Fibroblast of lung (primary cell): ENCODE data around the gene KCNMA1. TPM values are rescaled to one million over a fixed set of nuclear protein-coding genes. Genes with fewer than 3 reads are reported as not detected.
"Not testable (repeated sequence)": the region's sequence is repeated elsewhere in the genome, so short reads cannot be mapped to it uniquely, and the experiment has no call there.

Source experiments
- DNase-seq, 2 donors: peaks; one replicate each; pipeline versions ENCODE4 v3.0.0 to v3.0.0-alpha.2; 2010; ENCODE audit warnings: low read depth in 2 of 2
- H2AFZ ChIP-seq: 2 replicates; pipeline ENCODE4 v1.5.1; 2012; ENCODE audit warnings: low read length, control low read depth, inconsistent platforms
- H3K27ac ChIP-seq: 2 replicates; pipeline ENCODE4 v1.5.1; 2011; ENCODE audit warnings: low read length, control low read depth; ENCODE audit not compliant: insufficient read depth
- H3K27me3 ChIP-seq: 2 replicates; pipeline ENCODE4 v1.5.1; 2011; ENCODE audit warnings: mild to moderate bottlenecking, low read length; ENCODE audit not compliant: control insufficient read depth, insufficient read depth
- H3K36me3 ChIP-seq: 2 replicates; pipeline ENCODE4 v1.5.1; 2011; ENCODE audit warnings: low read length; ENCODE audit not compliant: control insufficient read depth, insufficient read depth
- H3K4me1 ChIP-seq: 2 replicates; pipeline ENCODE4 v1.5.1; 2011; ENCODE audit warnings: low read length; ENCODE audit not compliant: control insufficient read depth, insufficient read depth; ENCODE audit errors: extremely low read depth
- H3K4me2 ChIP-seq: 2 replicates; pipeline ENCODE4 v1.5.1; 2011; ENCODE audit warnings: low read length, control low read depth; ENCODE audit not compliant: insufficient read depth; ENCODE audit errors: extremely low read depth
- H3K4me3 ChIP-seq, 4 experiments: fragments of 200-600 bp in 1 of 4; sonication (generic) in 1 of 4; replicated peaks in 1 of 4; 2 replicates each; pipeline ENCODE4 v1.5.1; 2011 to 2016; ENCODE audit warnings: low read length in 4 of 4, low read depth in 3 of 4, mild to moderate bottlenecking in 3 of 4, control low read depth in 2 of 4, inconsistent platforms in 1 of 4, mixed read lengths in 1 of 4; ENCODE audit not compliant: insufficient read depth in 1 of 4; ENCODE audit errors: control extremely low read depth in 1 of 4
- H3K79me2 ChIP-seq: 2 replicates; pipeline ENCODE4 v1.5.1; 2012; ENCODE audit warnings: mild to moderate bottlenecking, low read length, inconsistent platforms; ENCODE audit not compliant: control insufficient read depth, insufficient read depth
- H3K9ac ChIP-seq: 2 replicates; pipeline ENCODE4 v1.5.1; 2011; ENCODE audit warnings: mild to moderate bottlenecking, low read length, control low read depth; ENCODE audit not compliant: insufficient read depth
- H3K9me3 ChIP-seq: 2 replicates; pipeline ENCODE4 v1.5.1; 2012; ENCODE audit warnings: low read depth, low read length; ENCODE audit not compliant: control insufficient read depth, insufficient read depth
- H4K20me1 ChIP-seq: 2 replicates; pipeline ENCODE4 v1.5.1; 2011; ENCODE audit warnings: low read length; ENCODE audit not compliant: control insufficient read depth, insufficient read depth; ENCODE audit errors: extremely low read depth
- EZH2 ChIP-seq: IDR thresholded peaks from 2 replicates; pipeline ENCODE4 v1.5.1; 2012; ENCODE audit warnings: low read length, control low read depth, mild to moderate bottlenecking; ENCODE audit errors: missing control alignments
- polyA plus RNA-seq, 2 donors: library from polyadenylated mRNA; depleted of rRNA in 1 of 2; stranded (reverse) in 1 of 2; unstranded in 1 of 2; fragments of >200 nt; gene quantifications; 2 replicates each; pipeline ENCODE4 v1.2.1, GENCODE V29; 2011 to 2012; ENCODE audit warnings: missing spikeins in 1 of 2
- total RNA-seq: library from RNA; depleted of rRNA; stranded (reverse); fragments of >200 nt; gene quantifications from 2 replicates; pipeline ENCODE4 v1.2.1, GENCODE V29; 2014
- TF ChIP-seq, protein P1 (sequence below), 2 donors: IDR thresholded peaks in 1 of 2; conservative IDR thresholded peaks in 1 of 2; 1 replicate in 1 of 2; 2 replicates in 1 of 2; pipeline ENCODE4 v1.5.1; 2011 to 2012; ENCODE audit warnings: low read length in 2 of 2, control low read depth in 1 of 2, inconsistent platforms in 1 of 2, low read depth in 1 of 2, mild to moderate bottlenecking in 1 of 2

KCNMA1 gene
- total and polyA plus RNA-seq, 2 donors (not counting 1 experiment from before 2014, with no cell fraction given), result 31.0 to 138 TPM

DNA sequence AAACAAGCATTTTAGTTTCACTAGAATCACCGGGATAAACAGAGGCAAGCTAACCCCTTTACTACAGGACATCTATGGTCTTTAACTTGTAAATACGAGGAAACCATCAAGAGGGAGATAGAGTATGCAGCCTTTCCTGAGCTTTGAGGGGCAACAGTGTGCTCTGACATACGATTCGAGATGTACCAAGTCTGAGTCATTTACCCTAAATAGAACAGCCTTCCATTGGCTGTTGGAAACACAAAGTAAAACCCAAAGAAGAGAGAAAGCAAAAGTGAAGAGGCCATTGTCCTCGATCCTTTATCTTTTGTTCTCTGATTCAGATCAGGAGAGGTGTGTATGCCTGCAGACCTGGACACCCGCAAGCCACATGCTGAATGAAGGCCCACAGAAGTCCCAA lies 289.5 kb downstream of the KCNMA1 start:
- no peaks in the 10 kb centered on the region for H3K36me3 ChIP-seq
- no peaks in the 10 kb centered on the region for H3K27me3 ChIP-seq
- no peak overlapping the region for H3K4me2 ChIP-seq
- H3K9ac ChIP-seq, result no peak overlapping the region
- no peaks in the 10 kb centered on the region for H4K20me1 ChIP-seq
- no peak overlapping the region for H3K27ac ChIP-seq
- no peaks in the 10 kb centered on the region for H3K9me3 ChIP-seq
- no peak overlapping the region for H3K4me3 ChIP-seq
- H2AFZ ChIP-seq, result no peak overlapping the region
- no peaks in the 10 kb centered on the region for H3K79me2 ChIP-seq
- DNase-seq, result peak; percentile 21 to 39
- no peak for TF ChIP-seq EZH2
- TF ChIP-seq, protein P1, sequence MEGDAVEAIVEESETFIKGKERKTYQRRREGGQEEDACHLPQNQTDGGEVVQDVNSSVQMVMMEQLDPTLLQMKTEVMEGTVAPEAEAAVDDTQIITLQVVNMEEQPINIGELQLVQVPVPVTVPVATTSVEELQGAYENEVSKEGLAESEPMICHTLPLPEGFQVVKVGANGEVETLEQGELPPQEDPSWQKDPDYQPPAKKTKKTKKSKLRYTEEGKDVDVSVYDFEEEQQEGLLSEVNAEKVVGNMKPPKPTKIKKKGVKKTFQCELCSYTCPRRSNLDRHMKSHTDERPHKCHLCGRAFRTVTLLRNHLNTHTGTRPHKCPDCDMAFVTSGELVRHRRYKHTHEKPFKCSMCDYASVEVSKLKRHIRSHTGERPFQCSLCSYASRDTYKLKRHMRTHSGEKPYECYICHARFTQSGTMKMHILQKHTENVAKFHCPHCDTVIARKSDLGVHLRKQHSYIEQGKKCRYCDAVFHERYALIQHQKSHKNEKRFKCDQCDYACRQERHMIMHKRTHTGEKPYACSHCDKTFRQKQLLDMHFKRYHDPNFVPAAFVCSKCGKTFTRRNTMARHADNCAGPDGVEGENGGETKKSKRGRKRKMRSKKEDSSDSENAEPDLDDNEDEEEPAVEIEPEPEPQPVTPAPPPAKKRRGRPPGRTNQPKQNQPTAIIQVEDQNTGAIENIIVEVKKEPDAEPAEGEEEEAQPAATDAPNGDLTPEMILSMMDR (conservative IDR thresholded peaks at IDR 0.05 in 1 of 2, IDR thresholded peaks at IDR 0.05 in 1 of 2; ENCODE audit: low read depth in 1 of 2, low read length in 2 of 2), result no peak
- H3K4me1 ChIP-seq, result peaks cover 15% of the 10 kb centered on the region

DNA sequence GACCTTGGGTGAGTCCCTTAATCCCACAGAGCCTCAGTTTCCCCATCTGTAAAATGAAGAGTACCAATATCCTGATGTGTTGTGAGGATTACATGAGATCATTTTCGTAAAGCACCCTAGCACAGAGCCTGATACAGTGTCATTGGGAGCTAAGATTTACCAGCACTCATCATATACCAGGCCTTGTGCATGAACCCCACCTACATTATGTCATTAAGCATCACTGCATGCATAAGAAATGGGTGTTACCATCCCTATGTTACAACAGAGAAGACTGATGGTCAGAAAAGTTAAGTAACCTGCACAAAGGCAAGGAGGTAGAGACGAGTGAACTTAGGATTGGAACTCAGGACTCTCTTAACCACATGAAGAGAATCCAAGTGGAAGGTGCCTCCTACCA lies 290.6 kb downstream of the KCNMA1 start:
- no peak overlapping the region for H3K27ac ChIP-seq
- peaks cover 12% of the 10 kb centered on the region for H3K4me1 ChIP-seq
- no peak overlapping the region for H3K4me3 ChIP-seq
- no peaks in the 10 kb centered on the region for H3K27me3 ChIP-seq
- H3K36me3 ChIP-seq, result no peaks in the 10 kb centered on the region
- TF ChIP-seq, protein P1 (conservative IDR thresholded peaks at IDR 0.05 in 1 of 2, IDR thresholded peaks at IDR 0.05 in 1 of 2; ENCODE audit: low read depth in 1 of 2, low read length in 2 of 2), result no peak
- TF ChIP-seq EZH2, result no peak
- no peak overlapping the region for H3K9ac ChIP-seq
- no peak overlapping the region for H2AFZ ChIP-seq
- H3K9me3 ChIP-seq, result no peaks in the 10 kb centered on the region
- no peaks in the 10 kb centered on the region for H3K79me2 ChIP-seq
- H3K4me2 ChIP-seq, result no peak overlapping the region
- H4K20me1 ChIP-seq, result no peaks in the 10 kb centered on the region
- DNase-seq, result no peak

DNA sequence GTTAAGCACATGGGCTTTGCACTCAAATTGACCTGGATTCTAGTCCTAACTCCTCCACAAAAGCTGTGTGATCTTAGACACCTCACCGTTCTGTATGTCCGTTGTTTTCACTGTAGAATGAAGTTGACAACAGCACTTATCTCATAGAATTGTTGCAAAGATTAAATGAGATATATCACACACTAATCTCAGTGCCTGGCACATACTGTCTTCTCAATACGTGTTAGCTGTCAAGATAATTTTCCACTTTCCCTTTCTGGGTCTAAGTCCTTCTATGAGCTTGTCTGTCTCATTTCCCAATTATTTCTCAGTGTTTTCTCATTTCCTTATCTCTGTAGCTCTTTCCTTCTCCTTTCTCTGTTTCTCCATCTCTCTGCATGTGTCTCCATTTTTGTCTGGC lies 296.6 kb downstream of the KCNMA1 start:
- H3K27me3 ChIP-seq, result no peaks in the 10 kb centered on the region
- H3K79me2 ChIP-seq, result no peaks in the 10 kb centered on the region
- H3K4me3 ChIP-seq, result no peak overlapping the region
- H4K20me1 ChIP-seq, result no peaks in the 10 kb centered on the region
- H3K9ac ChIP-seq, result no peak overlapping the region
- H3K36me3 ChIP-seq, result no peaks in the 10 kb centered on the region
- DNase-seq, result no peak
- H3K4me1 ChIP-seq, result no peaks in the 10 kb centered on the region
- TF ChIP-seq, protein P1 (conservative IDR thresholded peaks at IDR 0.05 in 1 of 2, IDR thresholded peaks at IDR 0.05 in 1 of 2; ENCODE audit: low read depth in 1 of 2, low read length in 2 of 2), result no peak
- TF ChIP-seq EZH2, result no peak
- H3K9me3 ChIP-seq, result no peaks in the 10 kb centered on the region
- no peak overlapping the region for H2AFZ ChIP-seq
- H3K27ac ChIP-seq, result no peak overlapping the region
- no peak overlapping the region for H3K4me2 ChIP-seq

DNA sequence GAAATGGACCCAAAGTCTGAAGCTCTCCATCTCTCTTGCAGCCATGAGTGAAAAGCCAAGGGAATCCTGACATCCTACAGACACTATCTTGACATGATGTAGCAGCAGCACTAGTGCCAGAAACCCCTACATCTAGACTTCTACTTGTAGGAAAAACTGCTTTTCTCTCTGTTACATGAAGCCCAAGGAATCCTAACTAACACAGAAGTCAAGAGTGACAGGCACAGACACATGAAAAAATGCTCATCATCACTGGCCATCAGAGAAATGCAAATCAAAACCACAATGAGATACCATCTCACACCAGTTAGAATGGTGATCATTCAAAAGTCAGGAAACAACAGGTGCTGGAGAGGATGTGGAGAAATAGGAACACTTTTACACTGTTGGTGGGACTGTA lies 297.7 kb downstream of the KCNMA1 start:
- H3K9ac ChIP-seq, H2AFZ ChIP-seq, H3K4me2 ChIP-seq, H4K20me1 ChIP-seq, H3K79me2 ChIP-seq, H3K4me1 ChIP-seq, H3K27me3 ChIP-seq, H3K27ac ChIP-seq, DNase-seq, H3K9me3 ChIP-seq, H3K36me3 ChIP-seq, H3K4me3 ChIP-seq: not testable (repeated sequence)
